IMR-90 (cell line): ENCODE measurements around the gene TENT4B. TPM values are rescaled to one million over a fixed set of nuclear protein-coding genes. Genes with fewer than 3 reads are reported as not detected.

Source experiments
- ATAC-seq: fragments of 200-7000 bp; cut with Tn5 transposase; 2 replicates; pipeline ENCODE4 v1.9.1; 2020; ENCODE audit warnings: low read depth, mild to moderate bottlenecking, moderate library complexity
- BruUV-seq: library from RNA; stranded (reverse); fragments of 400-500 nt; replicated peaks from 2 replicates; lab custom pipeline; 2021; lab: Mats Ljungman, UMichigan
- CTCF ChIA-PET: fragments of 300-600 bp; formaldehyde crosslinking; extraction: SDS; loops from one replicate; lab custom pipeline; 2021; ENCODE audit warnings: antibody characterized with exemption; lab: Yijun Ruan, JAX
- POLR2A ChIA-PET: fragments of 300-600 bp; sonication (Branson Sonifier 250); formaldehyde crosslinking; loops from one replicate; lab custom pipeline; 2022; ENCODE audit warnings: antibody characterized with exemption; ENCODE audit not compliant: unreplicated experiment; lab: Charles Lee
- DNase-seq: peaks from one replicate; pipeline ENCODE4 v3.0.0; 2013
- H2AFZ ChIP-seq: replicated peaks from 2 replicates; pipeline ENCODE3; 2013; ENCODE audit warnings: low read length, mild to moderate bottlenecking; ENCODE audit not compliant: poor library complexity
- H2AK5ac ChIP-seq: 2 replicates; pipeline ENCODE4 v1.6.1; 2013; ENCODE audit warnings: low read depth, low read length, inconsistent platforms
- H2AK9ac ChIP-seq: replicated peaks from 2 replicates; pipeline ENCODE3; 2013; ENCODE audit warnings: mild to moderate bottlenecking, low read depth, low read length, moderate library complexity; ENCODE audit not compliant: poor library complexity
- H2BK120ac ChIP-seq: 2 replicates; pipeline ENCODE4 v1.6.1; 2013; ENCODE audit warnings: low read depth, low read length, inconsistent platforms
- H2BK15ac ChIP-seq: 3 replicates; pipeline ENCODE4 v1.6.1; 2013; ENCODE audit warnings: low read depth, low read length, inconsistent platforms
- H2BK20ac ChIP-seq: 2 replicates; pipeline ENCODE4 v1.6.1; 2013; ENCODE audit warnings: low read depth, mild to moderate bottlenecking, inconsistent platforms, low read length, moderate library complexity
- H2BK5ac ChIP-seq: 2 replicates; pipeline ENCODE4 v1.6.1; 2013; ENCODE audit warnings: mild to moderate bottlenecking, low read depth, low read length, inconsistent platforms; ENCODE audit not compliant: poor library complexity, severe bottlenecking
- H3K14ac ChIP-seq: replicated peaks from 2 replicates; pipeline ENCODE4 v1.6.1; 2013; ENCODE audit warnings: low read depth, low read length, inconsistent platforms
- H3K18ac ChIP-seq: 2 replicates; pipeline ENCODE4 v1.6.1; 2013; ENCODE audit warnings: low read depth, low read length, control low read depth
- H3K23ac ChIP-seq: 2 replicates; pipeline ENCODE4 v1.6.1; 2013; ENCODE audit warnings: low read depth, low read length, inconsistent platforms
- H3K27ac ChIP-seq: 2 replicates; pipeline ENCODE4 v1.5.1; 2013; ENCODE audit warnings: mild to moderate bottlenecking, control low read depth, low read length; ENCODE audit not compliant: insufficient read depth
- H3K27me3 ChIP-seq: 2 replicates; pipeline ENCODE4 v1.6.1; 2013; ENCODE audit warnings: low read length; ENCODE audit not compliant: control insufficient read depth, insufficient read depth
- H3K36me3 ChIP-seq: 2 replicates; pipeline ENCODE4 v1.6.1; 2013; ENCODE audit warnings: low read length, mixed read lengths; ENCODE audit not compliant: control insufficient read depth, insufficient read depth
- H3K4ac ChIP-seq: 2 replicates; pipeline ENCODE4 v1.6.1; 2013; ENCODE audit warnings: low read depth, low read length, inconsistent platforms
- H3K4me1 ChIP-seq: 2 replicates; pipeline ENCODE4 v1.6.1; 2013; ENCODE audit warnings: low read length, mixed read lengths; ENCODE audit not compliant: control insufficient read depth, insufficient read depth
- H3K4me2 ChIP-seq: 2 replicates; pipeline ENCODE4 v1.6.1; 2013; ENCODE audit warnings: low read depth, mild to moderate bottlenecking, control low read depth, low read length, moderate library complexity
- H3K4me3 ChIP-seq: 2 replicates; pipeline ENCODE4 v1.5.1; 2013; ENCODE audit warnings: low read depth, mild to moderate bottlenecking, control low read depth, low read length, moderate library complexity; ENCODE audit not compliant: insufficient read depth
- H3K56ac ChIP-seq: 2 replicates; pipeline ENCODE4 v1.6.1; 2013; ENCODE audit warnings: low read length, inconsistent platforms; ENCODE audit not compliant: insufficient read depth; ENCODE audit errors: extremely low read depth
- H3K79me1 ChIP-seq, 2 experiments: 2 replicates each; pipeline ENCODE4 v1.6.1; 2013; ENCODE audit warnings: low read length in 2 of 2, inconsistent platforms in 1 of 2, low read depth in 1 of 2
- H3K9ac ChIP-seq: 2 replicates; pipeline ENCODE4 v1.6.1; 2013; ENCODE audit warnings: low read depth, low read length, control low read depth
- H3K9me1 ChIP-seq: 2 replicates; pipeline ENCODE4 v1.6.1; 2013; ENCODE audit warnings: low read length, inconsistent platforms; ENCODE audit not compliant: insufficient read depth
- H3K9me3 ChIP-seq: 2 replicates; pipeline ENCODE4 v1.6.1; 2013; ENCODE audit warnings: low read length; ENCODE audit not compliant: control insufficient read depth, insufficient read depth
- H4K20me1 ChIP-seq: 2 replicates; pipeline ENCODE4 v1.6.1; 2013; ENCODE audit warnings: low read length, inconsistent platforms; ENCODE audit not compliant: insufficient read depth
- H4K5ac ChIP-seq: 2 replicates; pipeline ENCODE4 v1.6.1; 2013; ENCODE audit warnings: mild to moderate bottlenecking, low read depth, low read length, control low read depth
- H4K8ac ChIP-seq, 2 experiments: 2 replicates each; pipeline ENCODE4 v1.6.1; 2013; ENCODE audit warnings: low read depth in 2 of 2, low read length in 2 of 2, control low read depth in 1 of 2, inconsistent platforms in 1 of 2
- H4K91ac ChIP-seq: 2 replicates; pipeline ENCODE4 v1.6.1; 2013; ENCODE audit warnings: low read depth, low read length, inconsistent platforms; ENCODE audit not compliant: insufficient read depth
- CEBPB ChIP-seq: IDR thresholded peaks from 2 replicates; pipeline ENCODE4 v1.6.1; 2012; ENCODE audit warnings: low read depth, low read length, improper control_type of control experiment
- CHD1 ChIP-seq: IDR thresholded peaks from 2 replicates; pipeline ENCODE4 v1.6.1; 2012; ENCODE audit warnings: low read depth, low read length, improper control_type of control experiment
- FOS ChIP-seq: fragments of 150-350 bp; IDR thresholded peaks from 2 replicates; pipeline ENCODE4 v1.6.1; 2016; ENCODE audit warnings: low read depth, low read length
- MAFK ChIP-seq: IDR thresholded peaks from 2 replicates; pipeline ENCODE4 v1.6.1; 2012; ENCODE audit warnings: low read depth, low read length, improper control_type of control experiment
- MAZ ChIP-seq: IDR thresholded peaks from 2 replicates; pipeline ENCODE4 v1.6.1; 2012; ENCODE audit warnings: low read depth, mild to moderate bottlenecking, low read length, improper control_type of control experiment, moderate library complexity, borderline replicate concordance
- NFE2L2 ChIP-seq: fragments of 150-350 bp; IDR thresholded peaks from 2 replicates; pipeline ENCODE4 v1.6.1; 2016; ENCODE audit warnings: low read depth, mild to moderate bottlenecking, low read length
- RAD21 ChIP-seq: IDR thresholded peaks from 2 replicates; pipeline ENCODE4 v1.6.1; 2012; ENCODE audit warnings: low read length, improper control_type of control experiment
- RFX5 ChIP-seq: IDR thresholded peaks from 2 replicates; pipeline ENCODE4 v1.8.0; 2012; ENCODE audit warnings: low read depth, mild to moderate bottlenecking, low read length, moderate library complexity
- SMC3 ChIP-seq: fragments of 150-350 bp; IDR thresholded peaks from 2 replicates; pipeline ENCODE4 v1.6.1; 2016; ENCODE audit warnings: low read depth, mild to moderate bottlenecking, antibody characterized with exemption, low read length, moderate library complexity
- WGBS, 2 experiments: methylation state at CpG; one replicate each; pipeline versions ENCODE4 v1.1.5 to v1.1.7; 2013; ENCODE audit warnings: missing lambda C conversion rate in 2 of 2; ENCODE audit not compliant: insufficient read length in 1 of 2; ENCODE audit errors: extremely low coverage in 2 of 2; 5-methylcytosine and 5-hydroxymethylcytosine counted together
- dilution Hi-C: fragments of 300-500 bp; cut with HindIII; formaldehyde crosslinking; loops from one replicate; pipeline ENCODE4 v1.14.3; 2018; ENCODE audit warnings: low sequenced_read_pairs; ENCODE audit not compliant: unreplicated experiment
- in situ Hi-C: fragments of 300-500 bp; cut with MboI; formaldehyde crosslinking; loops from 3 replicates; pipeline ENCODE4 v1.14.3; 2019; ENCODE audit warnings: low sequenced_read_pairs, inconsistent platforms, mixed read lengths
- intact Hi-C: fragments of 100-400 bp; cut with micrococcal nuclease; formaldehyde crosslinking; loops from 2 replicates; pipeline ENCODE4 v1.10.0; 2022
- polyA plus RNA-seq, 3 experiments: library from polyadenylated mRNA; depleted of rRNA; stranded (reverse); fragments of >200 nt; gene quantifications; 2 replicates each; pipeline ENCODE4 v1.2.3, GENCODE V29; 2012; ENCODE audit warnings: low replicate concordance in 1 of 3
- total RNA-seq: library from RNA; depleted of rRNA; stranded (reverse); fragments of >200 nt; gene quantifications from 2 replicates; pipeline ENCODE4 v1.2.3, GENCODE V29; 2012

Gene TENT4B
- total and polyA plus RNA-seq, 2 of the 4 experiments (the other 2 are of a cell fraction), result 4.1 to 7.0 TPM

DNA sequence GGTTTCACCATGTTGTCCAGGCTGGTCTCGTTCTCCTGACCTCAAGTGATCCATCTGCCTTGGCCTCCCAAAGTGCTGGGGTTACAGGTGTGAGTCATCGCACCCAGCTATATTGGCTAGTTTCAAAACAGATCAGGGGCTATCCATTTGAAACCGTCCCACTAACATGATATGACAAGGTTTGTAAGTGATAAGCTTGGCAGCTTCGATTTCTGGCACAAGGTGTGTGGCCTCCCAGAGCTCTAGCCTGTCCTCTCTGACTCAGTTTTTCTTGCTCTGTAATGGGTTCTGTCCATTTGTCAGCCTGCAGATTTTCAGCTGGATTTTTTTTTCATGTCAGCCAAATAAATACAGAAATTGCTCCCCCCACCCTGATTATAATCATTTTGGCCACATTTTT lies 31.8 kb upstream of the TENT4B start:
- Histone ChIP-seq H3K79me1 (no peaks in the 10 kb centered on the region), H3K9me1 (no peaks in the 10 kb centered on the region), H3K27me3 (peaks cover 3% of the 10 kb centered on the region), H3K23ac (no peak overlapping the region), H3K9ac (no peak overlapping the region), H3K27ac (no peak overlapping the region), H2AFZ (no peak overlapping the region), H3K36me3 (no peaks in the 10 kb centered on the region), H2BK5ac (no peak overlapping the region), H3K4me3 (no peak overlapping the region), H2AK9ac (no peak overlapping the region), H4K5ac (no peak overlapping the region), H4K91ac (no peak overlapping the region), H3K4me2 (no peak overlapping the region), H2AK5ac (no peak overlapping the region), H2BK15ac (no peak overlapping the region), H2BK120ac (no peak overlapping the region), H3K9me3 (no peaks in the 10 kb centered on the region), H3K4ac (no peak overlapping the region), H4K8ac (no peak overlapping the region), H3K14ac (no peak overlapping the region), H4K20me1 (no peaks in the 10 kb centered on the region), H3K18ac (no peak overlapping the region), H2BK20ac (no peak overlapping the region), H3K4me1 (no peaks in the 10 kb centered on the region), H3K56ac (no peak overlapping the region)
- no peak for ATAC-seq
- ChIA-PET POLR2A (no interaction called here), CTCF (no interaction called here)
- TF ChIP-seq CHD1, result no peak
- no peak for TF ChIP-seq RFX5
- TF ChIP-seq MAFK, result no peak
- no peak for TF ChIP-seq FOS
- TF ChIP-seq MAZ, result no peak
- TF ChIP-seq CEBPB, result no peak
- no peak for TF ChIP-seq RAD21
- no peak for TF ChIP-seq SMC3
- TF ChIP-seq NFE2L2, result no peak
- WGBS, 2 experiments, result no CpG with 5 or more reads among the region's 4 CpGs
- intact Hi-C loops, result no loop called here
- no peak for DNase-seq
- in situ Hi-C loops, result loop anchor here (10.0 kb wide), 1 partner anchor 64 kb away; no protein-coding TSS in a partner anchor
- dilution Hi-C loops, result no loop called here
- BruUV-seq, result no TSS peak
